A549 treated with AZD9567 at 1 μM for 4 hours (cell line): Measurements from ENCODE around the gene PAFAH1B1. TPM values are rescaled to one million over a fixed set of nuclear protein-coding genes. Genes with fewer than 3 reads are reported as not detected.

Source experiments
- total RNA-seq: library from RNA; stranded (reverse); fragments of 200-300 nt; extraction: Qiagen RNA extraction; gene quantifications from 5 replicates; pipeline ENCODE4 v1.2.3, GENCODE V29; 2022; ENCODE audit not compliant: insufficient read depth

The PAFAH1B1 gene
- total RNA-seq: 185 to 253 TPM (median 197 TPM) in 5 replicates

GRCh38 chr17:2592971-2593820 is at the start of gene PAFAH1B1:
Gene PAFAH1B1 (plus strand): TSS chr17:2593654. CDS start chr17:2638289, 44,635 bp downstream.

DNA sequence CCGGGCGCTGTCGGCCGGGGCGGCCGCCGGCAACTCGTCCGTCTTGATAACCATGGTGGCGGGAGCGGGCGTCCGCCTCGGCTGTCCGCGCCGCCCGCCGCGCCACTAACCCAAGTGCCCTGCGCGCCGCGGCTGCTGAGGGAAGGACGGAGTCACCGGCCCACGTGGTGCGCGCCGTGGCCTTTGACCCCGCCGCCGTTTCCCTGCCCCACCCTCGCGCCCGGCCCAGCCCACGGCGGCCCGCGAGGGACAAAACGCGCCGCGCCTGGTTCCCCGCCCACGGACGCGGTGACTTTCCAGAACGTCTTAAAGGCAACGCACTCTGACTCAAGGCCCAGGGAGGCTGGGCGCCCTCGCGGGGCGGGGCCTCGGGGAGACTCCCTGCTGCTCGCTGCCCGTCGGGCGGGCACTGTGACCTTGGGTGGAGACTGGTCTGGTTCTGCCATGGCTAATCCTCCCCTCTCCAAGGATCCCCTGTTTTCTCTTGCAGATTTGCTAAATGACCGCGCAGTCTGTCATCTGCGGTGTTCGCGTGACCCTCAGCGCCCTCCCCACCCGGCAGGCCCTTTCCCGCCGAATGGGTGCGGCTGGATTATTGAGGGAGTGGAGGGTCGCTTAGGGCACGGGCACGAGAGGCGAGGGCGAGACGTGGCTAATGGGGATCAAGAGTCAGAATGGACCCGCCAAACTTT is 118.3 kb downstream of the PAFAH1B1 start, which contains the start of gene CLUH:
Gene CLUH (minus strand): TSS at position 157 of the 692 bp plus-strand sequence. CDS start 103 bp downstream, at position 54.

Other genes starting within 250 kb of the PAFAH1B1 start
- 11.5 to 18.2 TPM (median 16.1 TPM) in 5 replicates for gene MNT, start 192.6 kb upstream of the PAFAH1B1 start, total RNA-seq
- gene METTL16, start 81.8 kb upstream of the PAFAH1B1 start, total RNA-seq: 30.9 to 31.3 TPM (median 31.1 TPM) in 5 replicates
- 116 to 130 TPM (median 124 TPM) in 5 replicates for gene CLUH, start 118.1 kb downstream of the PAFAH1B1 start, total RNA-seq
- gene CCDC92B, start 156.0 kb downstream of the PAFAH1B1 start, total RNA-seq: 0.09 to 0.16 TPM (median 0.16 TPM) in 4 of 5 replicates, not detected in the other
- 17.0 to 36.6 TPM (median 21.4 TPM) in 5 replicates for gene RAP1GAP2, start 202.8 kb downstream of the PAFAH1B1 start, total RNA-seq